GM21360 (cell line): ENCODE results near the gene THSD7A.

ENCODE experiments used
- ATAC-seq: cut with Tn5 transposase; IDR thresholded peaks from one replicate; pipeline ENCODE4 v1.9.1; 2021; ENCODE audit warnings: mild to moderate bottlenecking, moderate library complexity; ENCODE audit not compliant: unreplicated experiment

Gene THSD7A

DNA sequence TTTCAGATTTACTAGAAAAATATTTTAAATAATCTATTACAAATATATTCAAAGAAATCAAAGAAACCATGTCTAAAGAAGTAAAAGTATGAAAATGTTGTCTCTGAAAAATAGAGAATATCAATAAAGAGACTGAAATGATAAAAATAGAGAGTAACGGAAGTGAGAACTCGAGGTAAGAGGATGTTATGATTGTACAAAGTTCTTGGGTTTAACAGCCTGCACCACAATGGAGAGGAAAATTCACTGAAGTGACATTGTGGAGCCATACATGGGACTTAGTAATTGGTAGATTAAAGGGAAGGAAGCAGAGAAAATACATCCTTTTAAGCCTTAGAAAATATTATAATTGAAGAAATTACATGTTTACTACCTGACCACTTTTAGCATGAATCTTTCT is 77.9 kb downstream of the THSD7A start:
- ATAC-seq: no peak

- no peak for ATAC-seq
Measured at GRCh38 chr7:11753433-11753832, 78.6 kb downstream of the THSD7A start.

DNA sequence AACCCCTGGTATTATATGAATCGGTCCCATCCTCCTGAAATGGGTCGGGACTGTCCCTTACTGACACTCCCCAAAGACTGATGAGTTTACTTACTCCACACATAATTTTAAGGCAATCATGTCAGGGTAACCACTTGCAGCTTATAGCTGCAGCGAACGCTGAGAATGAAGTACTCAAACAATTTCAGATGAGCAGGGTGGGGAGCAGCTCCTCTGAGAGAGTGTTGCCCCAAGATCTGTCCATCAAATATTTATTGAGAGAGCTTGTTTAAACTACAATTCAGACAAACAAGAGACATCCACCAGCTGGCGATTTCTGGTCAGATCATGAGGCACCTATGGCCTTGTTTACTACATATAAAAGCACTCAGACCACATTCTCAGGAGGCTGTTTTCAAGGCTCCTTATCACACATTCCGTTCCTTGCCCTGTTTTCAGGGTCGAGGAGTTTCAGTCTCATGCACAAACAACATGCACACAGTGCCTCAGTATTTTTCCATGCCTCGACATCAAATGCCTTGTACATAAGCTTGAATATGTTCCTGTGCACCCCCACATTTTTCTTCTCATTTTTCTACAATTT is 80.1 kb downstream of the THSD7A start:
- ATAC-seq: no peak

- ATAC-seq: no peak
Measured at GRCh38 chr7:11751315-11751714, 80.7 kb downstream of the THSD7A start.

DNA sequence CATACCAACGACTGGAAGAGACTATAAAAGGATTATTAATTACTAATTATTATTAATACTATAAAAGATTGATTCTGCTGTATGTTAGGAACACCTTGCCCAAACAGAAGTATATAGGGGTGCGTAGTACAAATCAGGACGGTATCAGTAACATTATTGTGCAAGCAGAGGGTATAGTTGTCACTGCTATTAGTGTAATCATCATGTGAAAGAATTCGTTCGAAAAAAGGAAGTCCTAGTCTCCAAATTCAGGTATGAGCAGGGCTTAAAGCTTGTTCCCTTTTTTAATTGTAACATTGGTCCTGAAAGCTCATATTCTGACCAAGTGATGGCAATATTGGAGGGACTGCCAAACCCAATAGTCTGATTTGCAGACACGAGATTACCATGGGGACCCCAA is 81.8 kb downstream of the THSD7A start:
- ATAC-seq: no peak

- ATAC-seq: no peak
Measured at GRCh38 chr7:11749629-11750028, 82.4 kb downstream of the THSD7A start.

- no peak for ATAC-seq
Measured at GRCh38 chr7:11748884-11749283, 83.1 kb downstream of the THSD7A start.

DNA sequence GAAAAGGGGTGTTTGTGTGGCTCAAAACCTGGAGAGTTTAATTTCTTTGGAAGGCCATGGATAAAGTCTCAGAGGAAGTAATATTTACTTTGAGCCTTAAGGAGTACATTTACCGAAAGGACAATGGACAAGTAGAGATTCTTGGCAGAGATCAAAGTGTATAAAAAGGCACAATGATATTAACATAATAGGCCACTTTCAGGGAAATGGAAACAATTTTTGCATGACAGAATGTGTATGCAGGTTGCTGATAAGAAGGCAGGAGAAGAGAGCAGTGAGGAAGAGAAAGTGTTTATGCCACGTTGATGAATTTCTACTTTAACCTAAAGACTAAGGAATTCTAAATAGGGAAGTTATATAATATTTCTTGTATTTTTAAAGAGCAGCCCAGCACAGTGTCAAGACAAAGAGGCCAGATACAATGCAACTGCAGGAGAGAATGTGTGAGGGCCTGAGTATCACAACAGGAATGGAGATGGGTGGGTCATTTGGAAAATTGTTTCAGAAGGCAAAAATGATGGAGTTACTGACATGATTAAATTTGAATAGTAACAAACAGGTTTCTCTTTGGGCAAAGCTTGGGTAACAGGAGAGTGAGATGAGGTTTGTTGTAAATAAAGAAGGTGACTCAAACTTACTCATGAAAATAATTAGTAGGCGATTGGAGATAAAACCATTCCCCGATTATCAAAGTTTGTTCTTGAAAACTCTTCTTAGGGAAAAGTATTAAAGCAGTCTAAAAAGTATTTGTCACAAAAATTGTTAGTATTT is 84.1 kb downstream of the THSD7A start:
- ATAC-seq: no peak

DNA sequence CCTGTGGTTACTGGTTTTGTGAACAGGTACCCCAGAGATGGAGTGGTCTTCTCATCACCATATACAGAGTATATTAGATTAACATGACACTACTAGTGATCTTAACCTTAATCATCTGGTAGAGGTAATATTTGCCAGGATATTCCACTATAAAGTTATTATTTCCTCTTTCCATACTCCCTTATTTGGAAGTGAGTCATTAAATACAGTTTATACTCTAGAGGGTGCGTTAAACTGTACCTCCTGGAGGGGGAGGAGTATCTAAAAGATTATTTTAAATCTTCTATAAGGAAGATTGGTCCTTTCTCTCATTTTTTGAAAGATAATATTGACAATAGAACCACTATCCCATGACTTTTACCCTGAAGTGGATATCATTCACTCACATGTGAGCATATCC is 85.4 kb downstream of the THSD7A start:
- ATAC-seq: no peak

- ATAC-seq: no peak
Measured at GRCh38 chr7:11743548-11743947, 88.5 kb downstream of the THSD7A start.

DNA sequence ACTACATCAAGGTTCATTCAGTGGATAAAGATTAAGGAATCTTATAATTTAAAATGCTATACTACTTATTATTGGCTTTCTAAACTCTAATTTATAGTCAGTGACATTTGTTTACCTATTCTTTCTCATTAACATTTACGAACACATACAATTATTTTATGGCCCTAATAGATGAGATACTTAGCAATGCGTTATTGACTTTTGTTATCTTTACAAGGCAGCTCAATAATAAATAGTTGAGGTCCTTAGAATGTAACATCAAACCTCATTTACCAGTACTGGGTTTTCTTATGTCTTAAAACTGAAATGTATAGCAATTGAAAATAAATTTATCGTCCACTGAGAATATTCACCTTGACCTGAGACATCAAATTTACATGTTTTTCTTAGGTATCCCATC is 89.0 kb downstream of the THSD7A start:
- no peak for ATAC-seq

- ATAC-seq: no peak
Measured at GRCh38 chr7:11742496-11742895, 89.5 kb downstream of the THSD7A start.

GRCh38 chr7:11737723-11738122 is 94.3 kb downstream of the THSD7A start:
- ATAC-seq: no peak

DNA sequence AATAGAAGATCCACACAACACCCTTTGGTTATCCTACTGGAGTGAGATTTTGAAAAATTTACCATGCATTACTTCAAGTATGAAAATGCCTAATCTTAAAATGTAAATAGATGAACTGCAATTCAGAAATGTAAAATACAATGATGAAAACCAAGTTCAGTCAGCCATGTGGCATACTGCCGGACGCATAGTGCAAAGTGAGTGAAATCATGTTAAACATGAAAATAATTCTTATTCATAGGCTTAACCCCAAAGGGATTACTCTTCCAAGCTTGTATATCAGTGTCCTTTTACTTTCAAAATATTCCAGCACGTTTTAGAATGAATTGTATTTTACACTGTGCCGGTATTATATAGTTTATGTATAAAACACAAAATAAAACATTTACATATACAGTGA is 99.8 kb downstream of the THSD7A start:
- no peak for ATAC-seq

- ATAC-seq: no peak
Measured at GRCh38 chr7:11730725-11731124, 101.3 kb downstream of the THSD7A start.

DNA sequence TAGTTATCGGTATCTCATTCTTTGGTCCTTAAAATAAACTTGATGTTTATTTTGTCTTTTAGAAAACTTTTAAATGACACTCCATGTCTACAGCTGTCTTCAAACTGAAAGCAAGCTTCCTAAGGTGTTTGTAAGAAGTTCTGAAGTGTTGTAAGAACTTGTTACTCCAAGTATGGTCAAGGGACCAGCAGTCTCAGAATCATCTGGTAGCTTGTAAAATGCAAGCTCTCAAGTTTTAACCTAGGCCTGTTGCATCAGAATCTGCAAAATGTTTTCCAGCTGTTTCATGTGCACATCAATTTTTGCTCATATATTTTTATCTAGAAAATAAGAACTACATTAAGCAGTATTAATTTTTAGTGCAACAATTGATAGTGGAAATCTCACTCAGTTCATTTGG is 104.1 kb downstream of the THSD7A start:
- ATAC-seq: no peak

DNA sequence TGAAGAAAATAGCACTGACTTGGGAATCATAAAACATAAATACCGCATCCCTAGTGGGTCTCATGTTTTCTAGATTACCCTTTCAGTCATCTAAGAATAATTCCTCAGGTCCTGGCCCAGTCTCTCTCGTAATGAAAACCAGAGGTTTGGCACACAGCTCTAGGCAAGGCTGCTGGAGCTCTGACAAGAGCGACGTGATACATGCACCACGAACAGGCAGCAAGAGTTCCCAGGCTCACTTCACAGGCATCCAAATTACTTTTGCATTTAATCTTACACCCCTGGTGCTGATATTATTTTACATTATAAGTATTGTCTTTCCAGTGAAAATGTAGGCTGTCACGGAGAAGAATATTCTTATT is 105.2 kb downstream of the THSD7A start:
- no peak for ATAC-seq

GRCh38 chr7:11726001-11726793 is 105.8 kb downstream of the THSD7A start:
- no peak for ATAC-seq

- no peak for ATAC-seq
Measured at GRCh38 chr7:11716185-11716584, 115.8 kb downstream of the THSD7A start.

DNA sequence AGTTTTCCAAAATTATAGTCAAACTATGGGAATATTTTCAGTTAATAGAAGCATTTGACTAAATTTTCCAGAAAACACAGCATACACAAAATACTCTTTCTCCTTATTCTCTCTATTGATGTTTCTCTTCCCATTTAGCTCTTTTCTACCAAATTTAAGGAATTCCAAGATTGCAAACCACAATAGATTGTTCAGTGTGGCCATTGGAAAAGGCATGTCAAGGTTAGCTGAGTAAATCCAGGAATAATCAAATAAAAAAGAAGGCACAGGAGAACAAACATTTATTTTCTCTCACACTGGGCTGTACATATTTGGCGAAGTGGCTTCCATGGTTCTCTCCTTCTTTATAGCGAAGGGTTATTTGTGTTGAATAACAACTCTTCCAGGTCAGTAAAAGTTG is 117.3 kb downstream of the THSD7A start:
- ATAC-seq: no peak

DNA sequence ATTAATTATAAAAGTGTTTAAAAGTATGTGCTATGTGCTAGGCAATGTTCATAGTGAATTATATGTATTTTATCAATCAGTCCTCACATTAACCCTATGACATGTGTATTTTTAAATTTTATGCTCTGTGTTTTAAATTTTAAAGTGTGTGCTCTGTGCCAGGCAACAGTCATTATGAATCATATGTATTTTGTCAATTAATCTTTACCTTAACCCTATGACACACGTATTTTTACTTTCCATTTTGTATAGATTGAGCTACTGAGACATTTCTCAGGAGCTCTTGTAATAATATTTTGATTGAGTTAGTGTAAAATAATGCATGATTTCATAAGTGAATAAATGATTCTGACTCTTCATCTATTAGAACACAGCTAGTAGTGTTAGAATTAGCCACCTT is 117.8 kb downstream of the THSD7A start:
- no peak for ATAC-seq

DNA sequence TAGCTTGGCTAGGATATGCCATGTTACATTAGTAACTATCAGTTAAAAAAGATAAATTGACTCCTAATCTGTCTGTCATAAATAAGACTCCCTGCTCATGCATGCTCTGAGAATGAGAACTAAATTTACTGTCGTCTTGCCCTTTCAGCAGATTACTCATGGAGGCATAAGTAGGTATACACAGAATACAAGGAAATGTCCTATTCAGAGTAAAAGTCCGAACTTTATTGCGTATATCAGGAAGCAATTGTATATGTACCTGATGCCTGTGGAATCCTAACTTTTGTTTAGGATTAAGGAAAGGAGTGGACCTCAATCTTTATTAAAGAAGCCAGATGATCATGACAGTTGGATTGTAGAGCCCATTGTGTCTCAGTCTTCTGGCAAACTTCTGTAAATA is 118.6 kb downstream of the THSD7A start:
- ATAC-seq: no peak
